GM18508 (cell line): ENCODE data around the gene C12orf60.

ENCODE experiments used
- ATAC-seq: cut with Tn5 transposase; IDR thresholded peaks from one replicate; pipeline ENCODE4 v1.9.1; 2021; ENCODE audit warnings: moderate number of reproducible peaks; ENCODE audit not compliant: insufficient read depth, unreplicated experiment

Gene C12orf60

GRCh38 chr12:14833336-14833735 lies 29.9 kb downstream of the C12orf60 start:
- no peak for ATAC-seq

- no peak for ATAC-seq
Measured at GRCh38 chr12:14833952-14834351, 30.5 kb downstream of the C12orf60 start.

- no peak for ATAC-seq
Measured at GRCh38 chr12:14834509-14834908, 31.0 kb downstream of the C12orf60 start.

GRCh38 chr12:14836336-14837210 lies 33.1 kb downstream of the C12orf60 start:
- ATAC-seq: no peak

- no peak for ATAC-seq
Measured at GRCh38 chr12:14839262-14839661, 35.8 kb downstream of the C12orf60 start.

GRCh38 chr12:14840616-14841015 lies 37.1 kb downstream of the C12orf60 start:
- ATAC-seq: no peak

- ATAC-seq: no peak
Measured at GRCh38 chr12:14841761-14842160, 38.3 kb downstream of the C12orf60 start.

GRCh38 chr12:14842315-14842714 lies 38.8 kb downstream of the C12orf60 start:
- ATAC-seq: no peak

- ATAC-seq: no peak
Measured at GRCh38 chr12:14843425-14843887, 40.0 kb downstream of the C12orf60 start, which contains the start of gene ART4. ART4 (minus strand) TSS chr12:14843526; CDS start chr12:14843113, 413 bp downstream.

- ATAC-seq: no peak
Measured at GRCh38 chr12:14844401-14844800, 40.9 kb downstream of the C12orf60 start.

- no peak for ATAC-seq
Measured at GRCh38 chr12:14845350-14845750, 41.9 kb downstream of the C12orf60 start.

GRCh38 chr12:14846042-14846587 lies 42.6 kb downstream of the C12orf60 start:
- no peak for ATAC-seq

- no peak for ATAC-seq
Measured at GRCh38 chr12:14846876-14847580, 43.6 kb downstream of the C12orf60 start.

GRCh38 chr12:14849661-14850060 lies 46.2 kb downstream of the C12orf60 start:
- ATAC-seq: no peak

- ATAC-seq: no peak
Measured at GRCh38 chr12:14850929-14851663, 47.6 kb downstream of the C12orf60 start.

- no peak for ATAC-seq
Measured at GRCh38 chr12:14852880-14853279, 49.4 kb downstream of the C12orf60 start.

- no peak for ATAC-seq
Measured at GRCh38 chr12:14853961-14854360, 50.5 kb downstream of the C12orf60 start.

- ATAC-seq: no peak
Measured at GRCh38 chr12:14854586-14855183, 51.2 kb downstream of the C12orf60 start.

GRCh38 chr12:14858513-14858912 lies 55.0 kb downstream of the C12orf60 start:
- no peak for ATAC-seq

- ATAC-seq: no peak
Measured at GRCh38 chr12:14860490-14860889, 57.0 kb downstream of the C12orf60 start.
